K562 treated with DMSO at 1 percent for 48 hours (cell line): ENCODE data around the gene NKRF. TPM values are rescaled to one million over a fixed set of nuclear protein-coding genes. Genes with fewer than 3 reads are reported as not detected.

Experiments
- total RNA-seq: library from RNA; unstranded; fragments of 300-600 nt; gene quantifications from 2 replicates; pipeline ENCODE4 v1.2.3, GENCODE V29; 2022; ENCODE audit warnings: low replicate concordance; ENCODE audit errors: extremely low read depth

NKRF gene
- not detected in 2 replicates for total RNA-seq

GRCh38 chrX:119606280-119607017 lies at the start of gene NKRF:
Gene NKRF, minus strand, starts transcription at chrX:119606424.

DNA sequence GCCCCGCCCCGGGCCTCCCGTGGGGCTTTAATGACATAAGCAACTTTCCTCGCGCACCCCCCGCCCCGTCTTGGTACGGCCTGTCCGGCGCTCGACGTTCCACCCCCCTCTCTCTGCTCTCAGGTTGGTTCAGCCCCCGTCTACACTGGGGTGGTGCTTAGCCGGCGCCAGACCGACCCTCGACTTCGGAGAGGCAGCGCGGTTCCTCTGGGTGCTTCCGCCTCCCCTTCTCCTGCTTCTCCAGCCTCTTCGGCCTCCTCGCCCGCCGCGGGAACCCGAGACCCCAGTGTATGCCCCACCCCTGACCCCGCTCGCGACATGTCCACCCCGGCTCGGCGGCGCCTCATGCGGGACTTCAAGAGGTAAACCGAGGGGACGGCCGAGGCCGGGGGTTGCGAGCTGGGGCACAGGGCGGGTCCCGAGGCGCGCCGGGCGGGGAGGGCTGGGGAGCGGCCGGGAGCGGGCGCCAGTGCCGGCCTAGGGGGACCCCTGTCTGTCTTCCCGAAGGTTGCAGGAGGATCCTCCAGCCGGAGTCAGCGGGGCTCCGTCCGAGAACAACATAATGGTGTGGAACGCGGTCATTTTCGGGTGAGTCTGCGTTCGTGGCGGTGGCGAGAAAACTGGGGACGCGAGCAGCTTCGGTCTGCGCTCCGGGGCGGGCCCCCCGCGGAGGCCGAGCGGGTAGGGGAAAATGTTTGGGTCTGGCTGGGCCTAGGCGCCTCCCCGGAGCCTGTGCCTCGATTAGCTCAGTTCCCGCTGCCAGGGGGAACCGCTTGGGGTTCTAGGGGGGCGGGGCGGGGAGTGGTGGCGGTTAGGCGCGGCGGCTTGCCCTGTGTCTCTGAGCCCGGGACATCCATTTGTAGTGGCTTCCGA lies 31.6 kb downstream of the NKRF start, which contains the start of gene UBE2A:
Gene UBE2A, plus strand, starts transcription at position 170 of the 873 bp plus-strand sequence. Its CDS starts 149 bp downstream, at position 319.

GRCh38 chrX:119565107-119565663 lies 41.0 kb downstream of the NKRF start, which contains the start of gene STEEP1:
Gene STEEP1, minus strand, starts transcription at chrX:119565409. Its CDS starts 54 bp downstream, at chrX:119565355.

Other genes starting within 250 kb of the NKRF start
- not detected in 2 replicates for gene SLC25A43, start 207.1 kb downstream of the NKRF start, total RNA-seq
- 478 and 2,132 TPM in 2 replicates for gene SLC25A5, start 138.0 kb downstream of the NKRF start, total RNA-seq
- gene STEEP1, start 41.0 kb downstream of the NKRF start, total RNA-seq: not detected in 2 replicates
- gene UBE2A, start 31.9 kb downstream of the NKRF start, total RNA-seq: not detected in 2 replicates
- not detected in 2 replicates for gene SEPTIN6, start 86.7 kb upstream of the NKRF start, total RNA-seq
- gene SOWAHD, start 152.2 kb upstream of the NKRF start, total RNA-seq: not detected in 2 replicates
- gene RPL39, start 185.2 kb upstream of the NKRF start, total RNA-seq: 3,921 TPM in 1 of 2 replicates, not detected in the other
- gene UPF3B, start 246.5 kb upstream of the NKRF start, total RNA-seq: not detected in 2 replicates